AG10803 (cell line): ENCODE measurements around the gene BARHL2.

Experiments
- DNase-seq: peaks from one replicate; pipeline ENCODE4 v3.0.0; 2010; ENCODE audit warnings: low read depth
- H3K4me3 ChIP-seq: 2 replicates; pipeline ENCODE4 v1.5.1; 2011; ENCODE audit warnings: mild to moderate bottlenecking, low read length, control low read depth
- CTCF ChIP-seq: conservative IDR thresholded peaks from 2 replicates; pipeline ENCODE4 v1.5.1; 2011; ENCODE audit warnings: mild to moderate bottlenecking, low read length, control low read depth, inconsistent platforms

The BARHL2 gene

GRCh38 chr1:90708826-90709225, 8.3 kb downstream of the BARHL2 start:
- H3K4me3 ChIP-seq: no peak overlapping the region
- DNase-seq: no peak
- no peak for TF ChIP-seq CTCF

GRCh38 chr1:90708236-90708786, 8.8 kb downstream of the BARHL2 start:
- no peak overlapping the region for H3K4me3 ChIP-seq
- TF ChIP-seq CTCF: no peak
- no peak for DNase-seq

GRCh38 chr1:90707363-90707710, 9.8 kb downstream of the BARHL2 start:
- TF ChIP-seq CTCF: no peak
- no peak overlapping the region for H3K4me3 ChIP-seq

GRCh38 chr1:90706437-90707362, 10.4 kb downstream of the BARHL2 start:
- no peak for DNase-seq
- no peak overlapping the region for H3K4me3 ChIP-seq
- no peak for TF ChIP-seq CTCF

More at GRCh38 chr1:90707363-90707710, 9.8 kb downstream of the BARHL2 start:
- peak; percentile 12 for DNase-seq

- TF ChIP-seq CTCF: no peak
- H3K4me3 ChIP-seq: no peak overlapping the region
- no peak for DNase-seq
Observed at GRCh38 chr1:90705956-90706355, 11.1 kb downstream of the BARHL2 start.

- H3K4me3 ChIP-seq: no peak overlapping the region
- TF ChIP-seq CTCF: no peak
- DNase-seq: no peak
Observed at GRCh38 chr1:90704817-90705216, 12.3 kb downstream of the BARHL2 start.

GRCh38 chr1:90694846-90695245, 22.3 kb downstream of the BARHL2 start:
- no peak for TF ChIP-seq CTCF
- no peak for DNase-seq

More at GRCh38 chr1:90694846-90695245, 22.3 kb downstream of the BARHL2 start:
- H3K4me3 ChIP-seq: no peak overlapping the region
